SHP77 treated with DMSO at 0.1 percent for 48 hours (cell line): ENCODE data around the gene SYNE1.

Experiments
- DNase-seq: peaks from one replicate; lab custom pipeline; 2025; lab: John Stamatoyannopoulos, UW

SYNE1 gene

GRCh38 chr6:152233547-152234320 lies 403.4 kb downstream of the SYNE1 start:
- DNase-seq = no peak

GRCh38 chr6:152232501-152233151 lies 404.5 kb downstream of the SYNE1 start:
- no peak for DNase-seq

DNA sequence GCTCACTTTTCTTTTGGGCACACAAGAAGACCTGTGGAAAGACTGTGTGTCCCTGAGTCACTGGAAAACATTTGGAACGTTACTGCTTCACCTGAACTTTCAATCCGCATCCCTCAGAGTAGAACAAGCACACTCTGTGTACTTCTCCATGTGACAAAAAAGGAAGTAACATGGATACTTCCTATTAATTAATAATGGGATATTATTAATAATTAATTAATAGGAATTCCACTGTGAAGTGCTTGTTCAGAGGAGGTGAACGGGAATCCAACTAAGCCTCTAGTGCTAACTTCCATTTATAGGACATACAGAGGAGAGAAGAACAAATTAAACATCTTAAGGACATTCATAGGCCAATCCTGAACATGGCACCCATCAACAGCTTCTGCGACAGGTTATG lies 407.8 kb downstream of the SYNE1 start:
- no peak for DNase-seq

- no peak for DNase-seq
These were observed 411.0 kb downstream of the SYNE1 start for GRCh38 chr6:152226119-152226518.

DNA sequence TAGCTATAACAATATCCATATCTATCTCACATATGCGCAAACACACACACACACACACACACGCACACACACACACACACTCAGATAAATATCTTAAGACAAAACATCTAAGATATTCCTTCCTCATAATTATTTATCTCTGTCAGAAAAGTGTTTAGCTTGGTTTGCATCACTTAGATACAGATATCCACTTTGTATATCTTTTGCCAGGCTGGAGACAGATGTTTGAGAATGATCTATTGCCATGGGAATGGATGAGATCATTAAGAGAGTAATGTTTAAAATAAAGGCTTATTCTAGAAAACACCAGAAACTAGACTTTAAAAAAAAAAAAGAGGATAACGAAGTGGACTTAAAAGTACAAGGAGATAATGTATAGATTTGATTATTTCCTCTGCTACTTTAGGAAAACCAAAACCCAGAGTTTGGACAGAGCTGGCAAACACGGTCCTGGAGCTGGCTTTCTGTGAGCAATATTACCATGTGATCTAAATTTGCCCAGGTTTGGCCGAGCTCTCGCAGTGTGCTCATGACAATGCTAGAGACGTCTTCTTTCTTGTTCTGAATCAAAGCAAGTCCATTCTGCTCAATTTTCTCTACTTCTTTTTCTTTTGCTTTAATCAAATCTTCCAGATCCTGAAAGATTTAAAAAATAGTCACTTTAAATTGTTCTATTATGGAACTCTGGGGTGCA lies 411.8 kb downstream of the SYNE1 start:
- DNase-seq = no peak

DNA sequence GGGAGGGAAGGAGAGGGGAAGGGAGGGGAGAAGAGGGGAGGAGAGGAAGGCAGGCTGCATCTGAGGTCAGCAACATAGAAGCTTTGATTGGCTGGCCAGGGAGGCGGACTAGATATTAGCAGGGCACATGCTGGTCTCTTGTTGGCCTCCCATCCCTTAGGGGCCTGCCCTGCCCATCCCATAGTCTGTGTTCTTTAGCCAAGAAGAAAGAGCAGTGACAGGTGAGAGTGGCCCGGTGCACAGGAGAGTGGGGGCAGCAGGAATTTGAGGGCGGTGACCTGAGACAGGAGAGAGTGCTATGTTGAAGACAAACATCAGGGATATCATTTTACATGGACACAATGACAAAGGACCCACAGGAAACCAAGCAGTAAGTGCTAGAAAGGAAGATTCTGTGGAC lies 413.5 kb downstream of the SYNE1 start:
- no peak for DNase-seq

DNA sequence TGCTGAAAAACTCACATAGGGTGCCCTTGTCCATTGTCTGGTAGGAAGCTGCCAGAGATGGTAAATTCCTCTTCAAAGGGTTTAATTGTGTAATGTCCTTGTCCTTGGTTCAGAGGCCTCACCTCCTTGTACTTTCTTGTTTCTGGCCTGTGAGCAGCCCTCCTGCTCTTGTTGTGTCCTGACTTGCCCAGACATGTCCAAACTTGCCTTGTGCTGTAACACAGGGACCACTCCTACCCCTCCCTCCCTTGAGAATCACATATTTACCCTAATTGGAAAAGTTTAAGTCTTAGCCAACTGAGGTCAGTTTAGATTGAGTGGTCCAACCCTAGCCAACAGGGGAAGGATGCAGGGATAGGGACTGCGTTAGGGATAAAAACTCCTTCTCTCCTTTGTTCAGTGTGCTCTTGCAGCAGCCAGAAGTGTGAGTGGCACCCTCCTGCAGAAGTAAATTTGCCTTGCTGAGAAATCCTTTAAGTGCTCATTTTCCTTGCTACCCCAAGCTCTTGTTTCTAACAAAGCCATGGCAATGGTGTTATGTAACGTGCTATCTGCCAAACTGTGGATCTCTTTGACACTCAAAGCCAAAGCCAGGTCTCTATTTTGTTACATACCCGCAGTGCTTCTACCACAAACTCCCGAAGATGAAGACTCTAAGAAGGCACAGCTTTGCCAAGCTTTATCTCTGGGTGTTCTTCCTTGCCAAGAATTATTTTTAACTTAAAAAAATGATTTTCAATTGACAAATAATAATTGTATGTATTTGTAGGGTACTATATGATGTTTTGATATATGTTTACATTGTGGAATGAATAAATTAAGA lies 415.1 kb downstream of the SYNE1 start:
- no peak for DNase-seq

DNA sequence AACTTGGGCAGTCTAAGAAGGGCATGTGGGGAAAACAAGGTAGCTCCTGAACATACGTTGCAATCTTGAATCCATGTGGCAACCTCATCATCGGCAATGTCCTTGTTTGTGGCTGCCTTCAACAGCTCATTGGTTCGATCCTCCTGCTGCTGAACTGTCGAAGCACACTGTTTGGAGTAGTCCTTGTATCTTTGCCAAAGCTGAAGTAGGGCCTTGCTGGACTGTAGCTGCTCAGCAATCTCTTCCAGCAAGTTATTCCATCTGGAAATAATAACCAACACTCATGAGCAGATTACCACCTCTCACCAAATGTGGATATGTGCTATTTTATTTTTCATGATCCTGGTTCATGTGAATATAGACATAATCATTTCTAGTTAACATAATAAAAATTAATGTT lies 416.4 kb downstream of the SYNE1 start:
- no peak for DNase-seq

DNA sequence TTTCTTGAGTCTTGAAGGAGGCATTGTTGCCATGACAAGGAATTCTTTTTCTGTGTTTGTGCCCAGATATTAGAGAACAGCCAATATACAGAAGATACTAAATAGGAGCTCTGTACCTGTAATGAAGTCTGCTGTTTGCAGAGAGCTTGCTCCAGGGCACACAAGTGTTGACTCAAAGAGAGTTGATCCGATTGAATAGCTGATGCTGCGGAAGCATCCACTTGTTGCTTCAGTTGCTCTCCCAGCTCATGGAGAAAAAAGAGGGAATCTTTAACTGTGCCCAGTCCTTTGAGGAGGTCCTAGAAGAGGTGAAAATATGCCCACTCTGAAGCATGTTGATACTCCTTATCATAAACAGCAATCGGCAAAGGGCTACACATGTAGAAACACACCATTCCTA lies 418.3 kb downstream of the SYNE1 start:
- DNase-seq = no peak

GRCh38 chr6:152212437-152212836 lies 424.7 kb downstream of the SYNE1 start:
- no peak for DNase-seq

DNA sequence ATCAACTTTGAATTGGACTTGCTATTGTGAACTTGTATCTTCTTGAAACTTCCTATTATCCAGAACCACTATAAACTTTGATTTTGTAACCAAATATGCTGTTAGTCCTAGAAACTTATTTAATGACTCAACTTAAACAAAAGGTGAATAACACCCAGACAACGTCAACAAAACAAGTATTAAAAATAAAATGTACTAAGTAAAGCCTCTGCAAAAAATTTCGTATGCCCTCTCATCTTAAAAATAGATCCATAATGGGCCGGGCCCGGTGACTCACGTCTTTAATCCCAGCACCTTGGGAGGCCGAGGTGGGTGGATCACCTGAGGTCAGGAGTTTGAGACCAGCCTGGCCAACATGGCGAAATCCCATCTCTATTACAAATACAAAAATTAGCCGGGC lies 428.0 kb downstream of the SYNE1 start:
- DNase-seq = no peak

- DNase-seq = peak; percentile 45
These were observed 429.0 kb downstream of the SYNE1 start for GRCh38 chr6:152207915-152208714.

GRCh38 chr6:152206072-152206818 lies 430.9 kb downstream of the SYNE1 start:
- DNase-seq = no peak

GRCh38 chr6:152204591-152204990 lies 432.6 kb downstream of the SYNE1 start:
- no peak for DNase-seq

DNA sequence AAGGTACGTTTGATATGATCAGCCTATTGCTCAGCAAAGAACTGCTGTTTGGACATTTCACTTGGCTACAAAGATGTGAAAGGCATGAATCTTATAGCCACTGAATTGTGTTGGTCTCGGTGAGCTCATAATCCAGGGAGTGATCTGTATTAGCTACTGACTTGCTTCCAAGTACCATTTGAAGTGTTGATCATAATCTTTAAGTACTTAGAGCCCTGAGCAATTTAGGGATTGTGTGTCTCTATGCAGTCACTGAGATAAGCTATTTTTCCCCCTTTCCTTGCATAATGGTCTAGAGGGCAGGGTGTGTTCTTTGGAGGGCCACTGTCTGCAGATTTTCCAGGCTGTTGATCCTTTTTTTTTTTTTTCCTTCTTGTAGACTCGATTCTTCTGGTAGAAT lies 436.0 kb downstream of the SYNE1 start:
- DNase-seq = no peak

GRCh38 chr6:152195896-152196295 lies 441.3 kb downstream of the SYNE1 start:
- no peak for DNase-seq

- DNase-seq = no peak
These were observed 447.4 kb downstream of the SYNE1 start for GRCh38 chr6:152189736-152190135.

DNA sequence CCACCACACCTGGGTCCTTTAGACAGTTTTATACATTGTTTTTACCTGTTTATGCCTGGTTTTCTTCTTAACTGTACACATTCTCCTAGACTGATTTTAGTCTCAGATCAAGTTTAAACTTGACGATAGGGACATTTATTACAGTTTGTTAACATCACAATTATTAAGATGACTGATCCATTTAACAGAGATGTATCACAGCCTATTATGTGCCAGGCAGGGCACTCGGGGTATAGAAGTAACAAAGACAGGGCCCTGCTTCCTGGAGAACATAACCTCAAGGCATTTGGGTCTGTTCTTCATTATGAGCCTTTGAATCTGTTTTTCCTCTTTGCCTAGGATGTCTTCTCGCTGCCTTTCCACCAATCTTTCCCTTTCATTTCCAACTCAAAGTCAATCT lies 449.2 kb downstream of the SYNE1 start:
- no peak for DNase-seq

DNA sequence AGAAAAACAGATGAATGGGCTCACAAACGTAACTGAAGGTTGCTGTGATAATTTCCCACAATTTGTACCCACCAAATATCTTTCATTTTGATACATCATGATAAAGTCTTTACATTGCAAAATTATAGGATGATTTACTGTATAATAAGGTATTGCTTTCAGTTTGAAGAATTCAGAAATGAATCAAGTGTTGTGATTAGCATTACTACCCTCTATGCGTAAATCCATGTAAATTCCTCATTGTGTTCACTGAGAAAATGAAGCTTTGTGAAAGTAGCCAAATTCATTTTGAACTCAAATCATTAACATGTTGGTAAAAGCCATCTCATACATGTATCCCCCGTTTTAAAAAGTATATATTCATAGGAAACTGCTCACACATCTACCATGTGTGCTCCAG lies 450.3 kb downstream of the SYNE1 start:
- no peak for DNase-seq

GRCh38 chr6:152184917-152185574 lies 452.1 kb downstream of the SYNE1 start:
- DNase-seq = no peak
